Stimulated activated CD4-positive, alpha-beta T cell treated with anti-CD3 and anti-CD28 coated beads, Interleukin-4, amount 100 ng/mL, for 48 hours (primary cell): ENCODE results near the gene MAN1C1.
A peak's percentile ranks its signal among the peaks of the same experiment; 100 is the strongest.

ENCODE experiments used
- DNase-seq, 2 donors: peaks; one replicate each; pipeline ENCODE4 v3.0.0-alpha.2; 2020; ENCODE audit warnings: low read depth in 2 of 2

Gene MAN1C1

DNA sequence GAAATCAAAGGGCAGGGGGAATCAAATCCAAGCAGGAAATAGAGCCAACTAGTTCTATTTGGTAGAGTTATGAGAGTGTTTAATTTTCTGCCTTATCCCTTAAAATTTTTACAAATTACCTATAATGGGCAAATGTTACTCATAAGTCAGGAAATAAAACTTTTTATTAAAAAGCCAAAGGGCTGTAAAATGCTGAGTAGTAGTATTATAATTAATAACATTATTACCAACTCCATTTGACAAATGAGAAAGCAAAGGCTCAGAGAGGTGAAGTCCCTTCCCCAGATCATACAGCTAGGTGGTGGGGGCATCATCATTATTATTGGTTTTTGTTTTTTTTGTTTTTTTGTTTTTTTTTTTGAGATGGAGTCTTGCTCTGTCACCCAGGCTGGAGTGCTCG is 186.8 kb downstream of the MAN1C1 start:
- DNase-seq: no peak

GRCh38 chr1:25804244-25804963 is 187.8 kb downstream of the MAN1C1 start:
- DNase-seq: peak in 1 of 2 donors; percentile 41

GRCh38 chr1:25804964-25805862 is 188.6 kb downstream of the MAN1C1 start:
- no peak for DNase-seq

DNA sequence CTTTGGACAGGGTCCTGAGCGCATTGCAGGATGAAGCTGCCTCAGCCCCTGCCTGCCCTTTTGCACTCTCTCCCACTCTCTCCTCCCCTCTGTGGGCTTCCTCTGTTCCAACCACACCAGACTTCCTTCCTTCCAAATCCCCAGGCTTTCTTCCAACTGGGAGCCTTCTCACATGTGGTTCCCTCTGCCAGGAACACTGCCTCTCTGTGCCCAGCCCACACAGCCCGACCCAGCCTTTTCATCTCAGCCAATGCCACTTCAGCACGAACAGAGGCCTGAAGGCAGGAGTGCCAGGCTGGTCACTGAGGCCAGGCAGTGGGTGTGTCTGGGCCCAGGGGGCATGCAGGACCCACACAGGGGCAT is 189.3 kb downstream of the MAN1C1 start:
- DNase-seq: no peak

GRCh38 chr1:25806418-25806817 is 189.8 kb downstream of the MAN1C1 start:
- DNase-seq: no peak

GRCh38 chr1:25807480-25808390 is 191.1 kb downstream of the MAN1C1 start:
- DNase-seq: no peak

DNA sequence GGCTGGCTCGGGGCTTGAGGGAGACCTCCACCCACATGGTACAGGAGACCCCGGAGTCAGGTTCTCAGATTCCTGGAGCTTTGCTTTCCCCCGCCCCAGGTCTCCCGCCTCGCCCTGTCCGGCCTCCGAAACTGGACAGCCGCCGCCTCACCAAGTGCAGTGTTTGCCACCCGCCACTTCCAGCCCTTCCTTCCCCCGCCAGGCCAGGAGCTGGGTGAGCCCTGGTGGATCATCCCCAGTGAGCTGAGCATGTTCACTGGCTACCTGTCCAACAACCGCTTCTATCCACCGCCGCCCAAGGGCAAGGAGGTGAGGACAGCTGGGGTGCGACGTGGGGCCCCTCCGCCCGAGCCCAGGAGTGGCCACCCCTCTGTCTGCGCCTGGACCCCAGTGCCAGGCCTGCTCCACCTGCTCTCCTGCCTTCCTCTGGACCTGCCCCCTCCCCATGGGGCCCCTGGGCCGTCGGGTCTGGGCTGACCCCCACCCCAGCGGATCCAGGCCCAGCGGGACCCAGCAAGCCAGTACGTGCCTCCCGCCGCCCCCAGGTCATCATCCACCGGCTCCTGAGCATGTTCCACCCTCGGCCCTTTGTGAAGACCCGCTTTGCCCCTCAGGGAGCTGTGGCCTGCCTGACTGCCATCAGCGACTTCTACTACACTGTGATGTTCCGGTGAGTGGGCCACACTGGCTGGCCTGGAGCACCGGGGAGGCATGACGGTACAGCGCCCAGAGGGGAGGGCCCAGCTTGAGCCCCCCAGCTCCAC is 192.1 kb downstream of the MAN1C1 start:
- DNase-seq: no peak

DNA sequence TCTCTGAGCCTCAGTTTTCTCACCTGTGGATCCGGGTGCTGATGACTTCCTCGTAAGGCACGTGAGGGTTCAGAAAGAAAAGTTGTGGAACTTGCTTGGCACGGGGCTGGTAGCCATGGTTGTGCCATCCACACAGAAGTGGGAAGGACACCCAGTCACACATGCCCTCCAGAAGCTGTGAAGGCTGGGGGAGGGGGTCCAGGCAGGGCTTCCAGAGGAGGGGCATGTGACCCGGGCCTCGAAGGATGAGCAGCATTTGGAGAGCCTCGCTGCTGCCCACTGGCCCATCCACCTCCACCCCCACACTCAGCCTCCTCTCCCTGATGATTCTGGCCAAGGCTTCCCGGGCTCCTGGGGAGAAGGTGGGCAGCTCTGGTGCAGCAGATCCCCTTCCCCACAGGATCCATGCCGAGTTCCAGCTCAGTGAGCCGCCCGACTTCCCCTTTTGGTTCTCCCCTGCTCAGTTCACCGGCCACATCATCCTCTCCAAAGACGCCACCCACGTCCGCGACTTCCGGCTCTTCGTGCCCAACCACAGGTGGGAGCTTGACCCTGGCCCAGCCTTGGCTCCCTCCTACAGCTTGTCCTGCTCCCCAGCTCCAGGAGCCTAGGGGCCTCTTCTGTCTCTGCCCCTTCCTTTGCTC is 192.8 kb downstream of the MAN1C1 start:
- DNase-seq: no peak

DNA sequence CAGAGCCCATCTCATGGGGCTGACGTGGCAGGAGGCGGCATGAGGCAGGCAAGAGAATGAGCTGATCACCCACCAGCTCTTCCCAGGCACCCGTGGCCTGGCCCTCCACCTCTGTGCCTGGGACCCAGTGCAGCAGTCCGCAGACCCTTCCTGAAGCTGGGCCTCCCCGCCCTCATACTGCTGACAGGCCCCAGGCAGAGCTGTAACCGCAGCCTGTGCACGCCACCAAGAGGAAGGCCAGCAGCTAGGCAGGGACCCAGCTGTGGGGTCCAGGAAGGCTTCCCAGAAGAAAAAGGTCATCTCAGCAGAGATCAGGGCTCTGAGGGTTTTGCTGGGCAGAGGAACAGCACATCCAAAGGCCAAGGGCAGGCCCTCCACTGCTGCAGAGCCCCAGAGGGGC is 193.3 kb downstream of the MAN1C1 start:
- DNase-seq: no peak

DNA sequence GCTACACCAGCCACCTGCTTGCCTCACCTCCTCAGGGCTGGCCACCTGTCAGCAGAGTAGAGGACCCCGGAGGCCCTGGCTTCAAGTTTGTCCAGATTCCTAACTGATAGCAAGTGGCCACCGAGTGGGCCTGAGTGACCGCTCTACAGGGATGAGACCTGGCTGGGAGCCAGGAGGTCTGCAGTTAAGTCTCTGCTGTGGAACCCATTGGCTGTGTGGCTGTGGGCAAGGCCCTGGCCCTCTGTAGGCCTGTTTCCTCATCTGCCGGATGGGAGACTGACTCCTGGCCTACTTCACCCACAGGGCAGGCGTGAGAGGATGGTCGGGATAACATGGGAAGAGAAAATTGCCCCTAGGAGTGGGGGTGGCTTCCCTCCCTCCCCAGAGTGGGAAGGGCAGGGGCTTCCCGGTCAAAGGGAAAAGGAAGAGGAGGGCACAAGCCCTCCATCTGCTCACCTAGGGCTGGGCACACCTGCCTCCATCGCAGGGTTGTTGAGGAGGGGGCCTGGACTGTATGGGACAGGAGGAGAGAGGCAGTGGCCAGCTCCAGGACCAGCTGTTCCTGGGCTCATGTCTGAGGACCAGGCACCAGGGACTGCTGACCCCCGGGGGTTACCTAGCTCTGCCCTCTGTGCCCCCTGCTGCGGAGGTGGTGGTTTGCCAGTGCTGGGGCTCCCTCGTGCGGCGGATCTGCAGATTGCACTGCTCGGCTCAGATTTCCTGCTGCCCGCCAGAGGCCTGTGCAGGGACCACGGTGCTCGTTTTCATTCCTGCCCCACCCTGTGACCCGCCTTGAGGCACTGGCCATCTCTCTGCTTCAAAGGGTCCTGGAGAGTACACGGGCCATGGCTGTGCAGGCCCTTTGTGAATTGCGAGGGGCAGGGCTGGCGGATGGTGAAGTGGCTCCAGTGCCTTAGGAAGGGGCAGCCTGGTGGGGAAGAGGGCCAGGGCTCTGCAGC is 194.0 kb downstream of the MAN1C1 start:
- DNase-seq: peak; percentile 67 to 82

- DNase-seq: no peak
Measured at GRCh38 chr1:25811384-25812082, 194.9 kb downstream of the MAN1C1 start.

GRCh38 chr1:25813071-25813733 is 196.6 kb downstream of the MAN1C1 start:
- DNase-seq: no peak

GRCh38 chr1:25813734-25814471 is 197.3 kb downstream of the MAN1C1 start:
- no peak for DNase-seq

- DNase-seq: no peak
Measured at GRCh38 chr1:25814549-25815087, 198.0 kb downstream of the MAN1C1 start.

- DNase-seq: no peak
Measured at GRCh38 chr1:25815208-25816111, 198.9 kb downstream of the MAN1C1 start.

GRCh38 chr1:25816112-25816718 is 199.6 kb downstream of the MAN1C1 start:
- no peak for DNase-seq
